NCI-H2081 (cell line): ENCODE results near the gene GJA10.
A peak's percentile ranks its signal among the peaks of the same experiment; 100 is the strongest.

Experiments used
- DNase-seq, 2 experiments: peaks; one replicate each; lab custom pipeline; 2025; lab: John Stamatoyannopoulos, UW

GJA10 gene

DNA sequence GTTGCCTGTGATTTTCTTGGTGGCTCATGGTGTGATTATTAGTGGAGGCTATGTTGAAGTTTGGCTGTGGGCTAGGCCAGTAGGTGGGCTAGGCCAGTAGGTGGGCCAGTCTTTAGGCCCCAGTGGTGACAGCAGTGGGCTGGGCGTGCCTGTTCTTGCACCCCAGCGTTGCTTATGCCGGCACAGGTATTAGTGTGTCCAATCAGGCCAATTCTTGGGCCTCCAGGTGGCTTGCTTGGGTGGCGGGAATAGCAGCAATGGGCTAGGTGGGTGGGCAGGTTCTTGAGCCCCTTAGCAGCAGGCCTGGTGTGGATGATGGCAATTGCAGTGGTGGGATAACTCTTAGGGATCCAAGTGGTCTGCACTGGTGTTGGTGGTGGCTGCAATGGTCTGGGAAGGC lies 22.9 kb downstream of the GJA10 start:
- DNase-seq, result no peak

DNA sequence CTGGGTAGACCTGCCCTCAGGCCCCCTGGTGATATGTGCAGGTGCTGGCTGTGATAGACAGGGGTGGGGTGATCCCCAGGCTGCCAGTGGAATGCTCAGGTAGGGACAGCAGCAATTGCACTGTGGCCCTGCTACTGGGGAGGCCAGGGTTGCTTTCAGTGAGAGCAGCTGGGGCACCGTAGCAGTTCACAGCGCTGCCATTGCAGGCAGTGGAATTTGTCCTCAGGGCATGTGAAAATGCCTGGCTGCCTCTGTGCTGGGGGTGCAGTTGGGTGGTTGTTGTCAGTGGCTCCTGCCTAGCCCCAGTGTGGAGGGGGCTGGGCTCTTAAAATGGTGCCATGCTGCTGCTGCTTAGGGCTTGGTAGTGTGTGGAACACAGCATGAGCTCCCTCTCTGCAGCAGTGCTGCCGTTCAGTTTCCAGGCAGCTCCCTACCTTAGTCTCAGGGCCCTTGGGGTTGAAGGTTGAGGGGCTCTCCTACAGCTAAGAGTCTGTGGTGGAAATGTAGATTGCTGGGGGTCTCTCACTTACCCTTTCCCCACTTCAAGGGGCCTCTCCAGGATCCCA lies 23.6 kb downstream of the GJA10 start:
- DNase-seq, result no peak

DNA sequence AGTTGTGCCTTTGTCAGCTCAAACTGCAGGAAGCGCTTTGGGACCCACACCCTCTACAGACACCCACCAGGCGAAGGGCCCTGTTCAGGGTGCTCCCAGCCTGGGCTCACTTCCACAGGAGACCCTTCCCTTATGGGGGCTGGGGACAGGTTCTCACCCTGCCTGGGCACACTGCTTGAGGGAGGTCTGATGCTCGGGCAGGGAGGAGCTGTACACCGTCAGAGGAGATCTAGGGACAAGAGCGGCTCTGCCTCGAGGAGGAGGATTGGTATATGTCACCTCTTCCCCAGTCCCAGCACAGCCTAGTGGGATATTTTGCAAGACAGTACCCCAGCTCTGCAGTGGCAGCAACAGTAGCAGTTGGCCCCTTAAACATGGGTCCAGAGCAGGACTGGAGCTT lies 26.9 kb downstream of the GJA10 start:
- DNase-seq, result no peak

DNA sequence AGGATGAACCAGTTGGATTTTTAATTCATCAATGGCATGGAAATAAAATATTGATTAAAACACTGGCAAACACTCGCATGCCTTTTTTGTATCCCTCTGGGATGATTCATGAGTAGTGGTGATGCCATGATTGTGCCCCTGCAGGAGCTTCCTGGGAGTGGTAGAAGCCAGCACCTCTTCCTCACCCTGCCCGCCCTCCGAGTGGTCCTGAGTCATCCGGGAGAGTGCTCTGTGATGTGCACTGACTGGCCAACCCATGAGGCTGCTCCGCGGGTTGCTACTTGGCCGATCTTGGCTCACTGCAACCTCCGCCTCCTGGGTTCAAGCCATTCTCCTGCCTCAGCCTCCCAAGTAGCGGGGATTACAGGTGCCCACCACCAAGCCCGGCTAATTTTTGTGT lies 27.4 kb downstream of the GJA10 start:
- DNase-seq, result no peak

DNA sequence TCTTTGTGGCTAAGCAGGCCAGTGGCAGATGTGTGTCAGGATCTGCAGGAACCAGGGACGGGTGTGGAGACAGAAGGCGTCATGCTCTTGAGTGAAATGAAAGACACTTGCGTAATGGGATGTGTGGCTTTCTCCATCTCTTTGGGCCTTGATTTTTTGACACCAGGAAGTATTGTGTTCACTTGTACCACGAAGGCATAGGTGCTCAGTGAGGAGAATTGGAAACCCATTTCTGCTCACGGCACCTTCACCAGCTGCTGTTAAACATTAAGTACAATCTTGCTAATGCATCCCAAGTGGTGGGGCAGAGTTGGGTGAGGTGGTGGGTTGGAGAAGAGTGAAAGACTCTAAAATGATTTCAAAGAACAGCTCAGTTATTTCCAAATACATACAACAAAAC lies 30.0 kb downstream of the GJA10 start:
- DNase-seq, result no peak

DNA sequence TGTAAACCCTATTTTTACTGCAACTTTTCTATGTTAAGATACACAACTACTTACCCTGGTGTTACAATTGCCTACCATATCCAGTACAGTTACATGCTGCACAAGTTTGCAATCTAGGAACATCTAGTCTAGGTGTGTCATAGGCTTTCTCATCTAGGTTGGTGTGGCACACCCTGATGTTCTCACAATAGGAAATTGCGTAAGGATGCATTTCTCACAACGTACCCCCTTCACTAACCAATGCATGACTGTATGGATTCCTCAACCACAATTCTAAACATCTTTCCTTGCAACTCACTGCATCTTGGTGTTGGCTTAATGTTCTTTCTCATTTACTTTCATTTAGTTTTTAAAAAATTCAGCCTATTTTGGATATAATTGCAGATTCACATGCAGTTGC lies 31.6 kb downstream of the GJA10 start:
- no peak for DNase-seq

DNA sequence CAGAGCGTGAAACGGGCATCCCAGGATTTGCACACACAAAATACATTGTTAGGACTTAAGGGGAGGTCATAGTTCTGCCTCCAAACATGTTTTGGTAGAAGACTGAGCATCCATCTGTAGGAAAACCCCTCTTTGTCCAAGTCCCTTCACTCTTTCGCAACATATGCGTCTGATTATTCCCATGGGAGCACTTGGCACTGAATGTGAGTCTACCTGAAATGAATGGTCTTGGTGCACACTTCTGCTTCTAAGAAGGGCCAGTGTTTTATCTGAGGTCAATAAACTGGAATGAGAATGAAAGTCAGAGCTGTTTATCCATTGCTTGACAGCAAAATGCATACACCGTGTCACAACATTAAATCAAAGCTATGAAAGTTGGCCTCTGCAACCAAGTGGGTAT lies 33.0 kb downstream of the GJA10 start:
- DNase-seq, result no peak

DNA sequence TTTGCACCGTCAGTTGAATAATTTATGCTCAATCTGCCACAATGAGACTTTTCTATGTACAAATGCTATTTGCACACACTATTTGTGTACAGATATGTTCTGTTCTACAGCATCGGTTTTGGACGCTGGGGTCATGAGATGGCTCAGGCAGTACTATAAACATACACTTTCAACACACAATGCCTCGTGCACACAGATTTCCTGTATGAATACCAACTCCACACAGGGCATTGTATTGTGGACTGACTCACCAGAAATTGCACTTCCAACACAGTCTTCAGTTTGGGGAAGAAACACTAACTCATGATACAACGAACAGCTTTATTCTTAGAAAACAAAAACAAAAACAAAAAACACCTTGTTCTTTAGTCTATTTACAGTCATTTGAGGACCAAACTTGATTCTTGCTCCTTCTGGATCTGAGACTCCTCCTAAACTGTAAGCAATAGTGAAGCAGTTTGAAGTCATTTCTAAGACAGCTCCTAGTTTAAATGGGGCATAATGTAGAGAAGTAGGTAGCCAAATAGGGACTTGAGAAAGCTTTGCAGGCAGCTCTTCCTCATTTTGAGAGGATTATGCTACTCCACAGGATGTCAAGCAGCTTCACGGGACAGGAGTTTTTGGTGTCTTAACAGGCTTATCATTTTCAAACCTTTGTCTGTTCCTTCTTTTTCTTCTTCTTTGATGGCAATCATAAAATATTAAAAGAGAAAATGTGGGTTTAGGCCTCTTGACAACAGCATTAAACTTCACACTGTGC lies 33.7 kb downstream of the GJA10 start:
- no peak for DNase-seq

DNA sequence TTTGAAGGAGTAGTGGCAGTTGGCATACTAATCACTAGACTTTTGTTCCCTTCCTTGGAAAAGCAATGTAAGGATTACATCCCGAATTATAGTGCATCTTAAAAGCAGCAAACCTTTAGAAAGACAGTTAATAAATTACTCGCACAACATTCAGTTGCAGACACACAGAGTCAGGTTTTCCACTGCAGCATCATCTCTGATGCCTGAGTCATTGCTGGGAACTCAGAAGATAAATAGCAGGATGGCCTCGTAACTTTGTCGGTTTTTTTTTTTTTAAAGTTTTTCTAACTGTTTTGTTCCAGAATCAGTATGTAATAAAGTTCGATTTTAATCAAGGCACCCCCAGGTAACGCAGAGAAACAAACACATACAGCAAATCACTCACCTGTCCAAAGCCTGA lies 34.3 kb downstream of the GJA10 start:
- DNase-seq, result no peak

DNA sequence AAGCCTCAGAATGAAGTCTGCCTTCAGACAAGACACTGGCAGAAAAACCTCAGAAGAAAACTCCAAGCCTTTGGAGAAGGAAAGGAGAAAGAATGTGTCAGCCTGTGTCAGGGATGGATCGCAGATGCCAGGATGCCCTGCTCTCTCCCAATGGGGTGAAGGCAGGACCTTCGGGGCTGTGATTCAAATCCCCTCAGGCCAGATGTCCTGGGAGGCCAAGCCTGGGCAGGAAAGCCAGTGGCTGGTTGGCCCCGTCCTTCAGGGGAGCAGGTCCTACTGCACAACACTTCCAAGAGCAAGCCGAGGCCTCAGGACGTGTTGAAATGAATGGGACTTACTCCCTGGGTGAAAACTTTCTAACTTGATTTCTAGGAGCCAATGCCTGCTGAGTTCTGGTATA lies 36.5 kb downstream of the GJA10 start:
- no peak for DNase-seq

DNA sequence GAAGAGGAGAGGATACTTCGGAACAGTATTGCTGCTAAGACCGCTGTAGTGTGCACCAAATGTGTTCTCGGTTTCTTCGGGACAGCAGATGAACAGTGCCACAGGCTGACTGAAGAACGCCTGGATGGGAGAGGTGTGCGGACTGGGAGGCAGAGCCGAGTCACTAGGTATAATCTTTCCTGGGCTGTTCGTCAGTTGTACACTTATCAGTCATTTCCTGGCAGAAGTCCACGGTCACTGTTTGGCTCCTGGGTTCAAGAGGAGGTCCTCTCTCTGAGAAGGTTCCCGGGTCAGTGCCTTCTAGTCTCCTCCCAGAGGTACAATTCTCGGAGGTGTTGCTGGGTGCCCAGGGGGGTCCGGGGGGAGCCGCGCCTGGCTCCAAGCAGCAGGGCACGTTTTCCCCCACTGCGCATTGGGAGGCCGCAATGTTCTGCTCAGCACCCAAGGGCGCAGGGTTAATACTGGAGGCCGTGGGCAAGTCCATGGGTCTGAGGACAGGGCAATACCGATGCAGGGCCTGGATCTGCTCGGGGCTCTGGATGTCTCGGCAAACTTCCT lies 38.1 kb downstream of the GJA10 start:
- DNase-seq, result no peak

DNA sequence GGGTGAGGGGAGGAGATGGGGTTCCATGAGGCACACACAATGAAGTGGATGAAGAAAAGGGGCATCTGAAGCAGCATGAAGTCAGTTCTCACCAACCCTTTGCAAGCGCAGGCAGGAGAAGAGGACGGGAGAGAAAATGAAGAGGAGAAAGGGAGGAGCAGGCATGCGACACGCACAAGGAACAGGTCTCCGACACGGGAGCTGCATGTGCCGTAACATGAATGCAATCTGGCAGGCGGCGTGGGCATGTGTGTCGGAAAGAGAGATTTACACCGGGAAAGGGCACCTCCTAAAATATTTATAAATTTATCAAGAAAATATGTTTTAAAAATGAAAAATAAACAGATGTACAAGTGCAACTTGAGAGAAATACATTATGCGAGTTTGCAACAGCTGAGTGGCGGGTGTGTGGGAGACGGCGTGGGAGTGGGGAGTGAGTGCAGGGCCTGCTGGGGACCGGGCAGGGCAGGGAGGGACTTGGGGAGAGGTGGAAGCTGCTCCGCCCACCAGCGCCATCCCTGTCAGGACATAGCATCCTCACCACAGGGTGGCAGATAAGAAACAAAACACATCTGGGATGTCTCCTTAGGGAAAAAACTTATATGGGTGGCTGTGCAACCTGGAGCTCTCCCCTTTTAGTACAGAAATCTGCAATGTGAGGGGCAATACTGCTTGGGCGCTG lies 40.6 kb downstream of the GJA10 start:
- no peak for DNase-seq

DNA sequence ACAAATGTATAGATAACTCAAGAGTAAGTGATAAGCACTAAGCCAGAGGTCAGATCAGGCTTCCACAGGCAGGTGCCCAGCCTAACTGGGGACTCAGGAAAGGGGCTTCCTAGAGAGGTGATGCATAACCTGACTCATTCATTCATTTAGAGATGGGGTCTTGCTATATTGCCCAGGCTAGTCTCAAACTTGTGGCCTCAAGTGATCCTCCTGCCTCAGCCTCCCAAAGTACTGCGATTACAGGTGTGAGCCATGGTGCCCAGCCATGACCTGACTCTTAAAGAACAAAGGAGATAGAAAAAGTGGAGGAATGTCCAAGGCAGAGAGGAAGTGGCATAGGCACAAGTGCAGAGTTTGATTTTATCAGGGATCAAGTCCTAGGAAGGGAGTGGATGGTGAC lies 41.9 kb downstream of the GJA10 start:
- no peak for DNase-seq

DNA sequence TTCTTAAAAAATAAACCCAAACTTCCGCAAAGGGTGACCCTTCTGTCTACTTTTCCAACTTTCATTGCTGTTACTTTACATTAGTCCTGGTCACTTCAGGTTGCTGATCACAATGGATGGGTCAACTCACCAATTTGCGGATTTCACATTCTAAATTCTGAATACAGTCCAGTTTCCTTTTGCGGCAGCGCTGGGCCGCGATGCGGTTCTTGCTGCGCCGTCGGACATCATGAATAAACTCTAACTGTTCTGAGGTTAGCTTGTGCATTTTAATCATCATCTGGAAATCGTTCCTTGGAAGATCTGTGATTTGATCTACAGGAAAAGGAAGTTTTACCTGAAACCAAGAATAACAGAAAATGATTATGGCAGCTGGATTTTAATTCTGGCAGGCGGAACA lies 43.7 kb downstream of the GJA10 start:
- DNase-seq, result no peak

DNA sequence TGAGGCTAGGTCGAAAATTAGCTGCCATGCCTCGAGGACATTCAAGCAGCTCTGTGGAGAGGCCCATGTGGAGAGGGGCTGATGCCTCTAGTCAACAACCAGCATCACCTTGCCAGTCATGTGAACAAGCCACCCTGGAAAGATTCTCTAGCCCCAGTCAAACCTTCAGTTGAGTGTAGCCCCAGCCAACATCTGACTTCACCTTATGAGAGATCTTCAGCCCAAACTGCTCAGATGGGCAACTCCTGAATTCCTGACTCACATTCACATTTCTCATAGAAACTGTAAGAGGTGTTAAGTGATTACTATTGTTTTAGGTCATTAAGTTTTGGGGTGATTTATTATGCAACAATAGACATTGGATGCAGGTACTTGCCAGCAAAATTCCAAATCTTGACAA lies 44.9 kb downstream of the GJA10 start:
- no peak for DNase-seq

DNA sequence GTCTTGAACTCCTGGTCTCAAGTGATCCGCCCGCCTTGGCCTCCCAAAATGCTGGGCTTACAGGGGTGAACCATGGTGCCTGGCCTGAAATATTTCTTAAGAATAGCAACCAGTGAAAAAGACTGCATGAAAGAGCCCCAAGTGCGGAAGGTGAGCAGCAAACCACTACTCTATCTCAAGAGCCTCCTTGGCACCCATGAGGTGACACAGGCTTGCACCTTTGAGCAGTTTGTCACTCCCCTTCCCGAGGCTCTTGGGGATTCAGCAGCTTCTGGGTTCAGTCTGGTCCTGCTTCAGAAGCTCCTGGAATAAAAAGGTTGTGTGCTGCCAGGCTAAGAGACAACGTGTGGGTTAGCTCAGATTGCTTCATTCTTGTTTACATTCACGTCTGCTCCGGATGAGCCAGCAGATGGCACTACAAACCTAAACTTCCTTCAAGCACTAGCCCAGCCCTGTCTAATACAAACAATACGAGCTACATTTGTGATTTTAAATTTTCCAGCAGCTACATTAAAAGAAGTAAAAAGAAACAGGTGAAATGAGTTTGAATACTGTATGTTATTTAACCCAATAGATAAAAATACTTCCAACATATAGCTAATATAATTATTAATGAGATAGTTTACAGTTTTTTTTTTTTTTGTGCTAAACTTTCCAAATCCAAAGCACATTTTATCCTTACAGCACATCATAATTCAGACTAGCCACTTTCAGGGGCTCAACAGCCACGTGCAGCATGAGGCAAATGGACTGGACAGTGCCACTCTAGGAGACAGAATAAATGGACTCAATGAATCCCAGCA lies 46.2 kb downstream of the GJA10 start:
- DNase-seq, result peak; percentile 80 to 82

DNA sequence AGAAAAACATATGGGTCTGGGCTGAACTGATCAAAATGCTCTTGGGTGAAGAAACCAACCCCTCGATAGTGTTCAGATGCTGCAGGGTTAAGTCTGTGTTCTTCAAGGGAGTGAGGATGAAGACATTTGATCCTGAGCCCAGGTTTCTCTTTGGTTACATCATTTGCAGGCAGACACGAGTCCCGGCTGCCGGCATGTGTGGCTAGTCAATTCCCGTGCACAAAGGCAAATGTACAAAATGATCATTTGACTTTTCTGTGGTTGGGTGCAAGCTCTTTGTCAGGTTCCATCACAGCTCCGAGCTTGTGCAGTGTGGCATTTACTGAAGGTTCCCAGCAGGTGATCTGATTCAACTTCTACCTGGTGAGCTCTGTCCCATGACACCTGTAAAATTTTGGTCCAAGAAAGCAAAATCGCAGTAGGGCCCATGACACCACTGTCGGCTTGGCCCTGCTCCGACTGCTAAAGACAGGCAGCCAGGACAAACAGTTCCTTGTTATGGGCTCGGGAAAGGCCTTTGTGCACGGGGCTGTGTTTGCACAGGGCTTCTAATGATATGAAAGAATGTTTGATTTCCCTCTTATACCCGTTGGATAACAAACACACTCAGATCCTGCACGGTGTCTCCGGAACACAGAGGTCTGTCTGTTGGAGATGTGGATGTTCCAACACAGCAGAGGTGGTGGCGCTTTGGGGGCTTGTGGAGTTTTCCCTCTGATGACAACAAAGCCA lies 46.9 kb downstream of the GJA10 start:
- peak; percentile 13 to 52 for DNase-seq

DNA sequence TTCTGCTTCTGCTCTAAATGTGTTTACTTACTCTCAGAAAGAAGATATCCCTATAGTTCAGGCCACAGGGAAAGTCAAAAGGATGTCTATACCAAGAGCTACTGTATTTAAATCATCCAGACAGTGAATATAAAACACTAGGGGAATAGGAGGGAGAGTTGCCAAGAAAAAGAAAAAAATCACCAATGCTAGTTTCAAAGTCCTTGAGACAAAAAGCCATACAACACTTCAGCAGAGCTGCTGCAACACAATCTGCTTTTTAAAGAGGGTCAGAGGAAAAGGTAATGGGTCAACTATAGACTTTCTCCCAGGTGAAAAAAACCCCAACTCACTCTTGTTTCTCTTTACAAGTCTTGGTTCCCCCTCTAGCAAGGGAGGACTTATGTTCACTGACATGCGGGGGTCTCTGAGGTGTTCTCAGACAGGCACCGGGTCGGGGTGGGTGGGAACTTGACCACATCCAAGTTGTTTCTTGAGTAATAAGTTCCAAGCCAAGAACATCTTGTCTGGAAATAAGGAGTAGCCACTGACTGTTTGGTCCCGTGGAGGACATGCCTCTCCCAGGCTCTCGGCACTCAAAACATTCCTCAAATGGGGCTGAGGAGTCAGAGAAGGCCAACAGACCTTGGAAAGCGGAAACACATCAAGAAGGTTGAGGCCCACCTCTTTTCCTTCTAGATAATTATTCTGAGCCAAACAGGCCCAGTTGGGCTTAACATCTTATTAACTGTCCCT lies 47.7 kb downstream of the GJA10 start:
- DNase-seq, result no peak

DNA sequence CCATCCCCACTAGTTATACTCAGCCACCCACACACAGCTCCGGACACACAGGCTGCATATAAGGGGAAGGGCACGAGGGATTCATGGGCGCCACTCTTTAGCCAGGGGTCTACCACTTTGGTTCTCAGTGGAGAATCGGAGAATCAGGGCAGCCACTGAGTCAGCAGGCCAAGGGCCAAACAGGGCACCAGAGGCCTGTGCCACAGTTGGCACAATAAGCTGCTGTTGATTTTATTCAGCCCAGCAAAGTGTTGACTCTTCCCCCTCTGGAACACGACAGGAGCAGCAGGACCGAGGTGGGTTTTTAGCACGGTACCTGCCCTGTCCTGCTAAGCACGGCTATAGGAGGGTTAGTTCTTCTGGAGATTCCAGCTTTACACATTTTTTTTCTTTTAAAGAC lies 48.3 kb downstream of the GJA10 start:
- DNase-seq, result no peak

DNA sequence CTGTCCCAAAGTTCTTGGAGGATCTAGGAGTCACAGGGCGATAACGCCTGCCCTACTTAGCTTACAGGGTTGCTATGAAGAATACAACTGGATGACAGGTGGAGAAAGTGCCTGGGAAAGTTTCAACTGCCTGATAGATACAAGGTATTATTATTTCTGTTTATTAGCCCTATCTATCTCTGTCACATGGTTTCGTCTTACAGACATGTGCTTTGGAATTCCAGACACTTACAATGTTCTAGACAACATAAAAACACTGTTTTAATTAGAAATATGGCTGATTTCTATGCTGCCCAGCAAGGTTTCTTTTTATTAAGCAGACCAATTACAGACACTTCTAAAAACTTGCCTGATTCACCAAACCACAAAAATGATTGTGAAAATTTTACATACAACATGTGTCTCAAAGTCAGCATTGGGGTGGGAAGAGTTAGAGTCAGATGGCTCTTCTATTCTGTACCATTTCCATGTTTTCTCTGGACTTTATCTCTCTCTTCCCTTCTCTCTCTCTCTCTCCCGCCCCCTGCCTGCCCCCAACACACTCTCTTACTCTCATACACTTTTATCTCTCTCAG lies 50.0 kb downstream of the GJA10 start:
- no peak for DNase-seq
